H1 (cell line): ENCODE measurements around the gene BTBD16. TPM values are rescaled to one million over a fixed set of nuclear protein-coding genes. Genes with fewer than 3 reads are reported as not detected.

Experiments used
- ATF2 ChIP-seq: IDR thresholded peaks from 2 replicates; pipeline ENCODE4 v1.6.1; 2012; ENCODE audit warnings: low read length, inconsistent platforms
- BCL11A ChIP-seq, 2 experiments: IDR thresholded peaks; one replicate each; pipeline ENCODE4 v1.6.1; 2011; ENCODE audit warnings: low read depth in 2 of 2, low read length in 2 of 2, mild to moderate bottlenecking in 2 of 2
- BRCA1 ChIP-seq: IDR thresholded peaks from 2 replicates; pipeline ENCODE4 v1.6.1; 2012; ENCODE audit warnings: low read depth, low read length, improper control_type of control experiment
- CHD1 ChIP-seq: IDR thresholded peaks from 2 replicates; pipeline ENCODE4 v1.6.1; 2012; ENCODE audit warnings: low read depth, low read length, improper control_type of control experiment
- JUN ChIP-seq: IDR thresholded peaks from 2 replicates; pipeline ENCODE4 v1.6.1; 2011; ENCODE audit warnings: low read depth, mild to moderate bottlenecking, improper control_type of control experiment, low read length
- SIN3A ChIP-seq, 2 experiments: IDR thresholded peaks in 1 of 2; conservative IDR thresholded peaks in 1 of 2; 2 replicates each; pipeline ENCODE4 v1.6.1; 2011 to 2012; ENCODE audit warnings: low read length in 2 of 2, improper control_type of control experiment in 1 of 2, low read depth in 1 of 2, mild to moderate bottlenecking in 1 of 2
- YY1 ChIP-seq: IDR thresholded peaks from 2 replicates; pipeline ENCODE4 v1.6.1; 2011; ENCODE audit warnings: low read depth, mild to moderate bottlenecking, low read length
- polyA plus RNA-seq, 7 experiments: library from polyadenylated mRNA; depleted of rRNA in 3 of 7; stranded (reverse) in 5 of 7; unstranded in 2 of 7; fragments of >200 nt in 5 of 7; fragments of 200-250 nt in 2 of 7; gene quantifications; 1 replicate in 5 of 7; 2 replicates in 1 of 7; 4 replicates in 1 of 7; pipeline versions ENCODE4 v1.2.1 to v1.2.3, GENCODE V29; 2011 to 2013; ENCODE audit warnings: missing spikeins in 2 of 7, mixed read lengths in 2 of 7
- total RNA-seq: library from RNA; stranded (reverse); fragmentation: NEBNext Ultra II Directional; extraction: Animal tissue kit (Norgen Biotek cat#: 25700); gene quantifications from 2 replicates; pipeline ENCODE4 v1.2.1, GENCODE V29; 2021

BTBD16 gene
- total and polyA plus RNA-seq, 2 of the 8 experiments (the other 6 are each of a cell fraction or from before 2014, with no cell fraction given) = 0.05 TPM; not detected in 1

DNA sequence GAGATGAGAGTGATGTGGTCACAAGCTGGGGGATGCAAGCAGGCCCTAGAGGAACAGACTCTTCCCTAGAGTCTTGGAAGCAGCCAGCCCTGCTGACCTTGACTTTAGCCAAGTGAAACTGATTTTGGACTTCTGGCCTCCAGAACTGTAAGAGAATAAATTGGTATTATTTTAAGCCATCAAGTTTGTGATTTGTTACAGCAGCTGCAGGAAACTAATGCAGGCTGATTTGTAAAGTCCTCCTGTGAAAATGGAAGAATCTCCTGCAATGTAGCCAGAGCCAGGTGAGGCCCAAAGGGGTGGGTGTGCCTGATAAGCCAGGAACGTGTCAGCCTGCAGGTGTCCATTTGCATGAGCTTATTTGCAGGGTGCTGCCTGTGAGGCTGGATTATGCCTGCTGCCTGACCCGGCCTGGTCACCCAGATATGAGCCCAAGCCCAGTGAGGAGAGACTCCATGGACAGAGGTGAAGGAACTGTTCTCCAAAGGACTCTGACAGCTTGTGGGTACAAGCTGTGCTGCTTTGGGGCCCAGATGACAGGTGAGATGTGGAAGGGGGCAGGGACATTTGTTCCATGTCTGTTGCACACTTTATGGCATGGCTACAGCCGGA, 78.8 kb downstream of the BTBD16 start (continued):
- TF ChIP-seq ATF2 (no peak), YY1 (no peak), JUN (no peak), BCL11A (IDR thresholded peaks at IDR 0.05; ENCODE audit: low read depth in 2 of 2, low read length in 2 of 2) (no peak), SIN3A (conservative IDR thresholded peaks at IDR 0.05 in 1 of 2, IDR thresholded peaks at IDR 0.05 in 1 of 2; ENCODE audit: low read depth in 1 of 2, low read length in 2 of 2) (no peak), CHD1 (no peak), BRCA1 (no peak)
- TF ChIP-seq, all 59 proteins: peak for 0
